ENCODE data around the gene CD52.

GRCh38 chr1:26359981-26360806 lies 42.4 kb downstream of the CD52 start:
- no peak for TF ChIP-seq CTCF (conservative IDR thresholded peaks at IDR 0.05; ENCODE audit: low read depth, low read length)
- no peak for TF ChIP-seq EZH2 (IDR thresholded peaks at IDR 0.05; ENCODE audit: borderline replicate concordance, low read depth, low read length, poor library complexity, severe bottlenecking)

Data from A673 (cell line).